ENCODE measurements around the gene DSN1.
"Not testable (repeated sequence)": the region's sequence is repeated elsewhere in the genome, so short reads cannot be mapped to it uniquely, and the experiment has no call there.

DSN1 gene

GRCh38 chr20:36773597-36774390, at the start of gene DSN1:
Gene DSN1, minus strand, starts transcription at chr20:36773763. Its CDS starts 2,305 bp downstream, at chr20:36771458.
- DNase-seq, result peak; percentile 97 to 98

GRCh38 chr20:36823121-36823520, 49.6 kb upstream of the DSN1 start:
- no peak for DNase-seq

GRCh38 chr20:36821964-36822437, 48.4 kb upstream of the DSN1 start:
- DNase-seq, result no peak

- DNase-seq, result no peak
These were observed 47.4 kb upstream of the DSN1 start for GRCh38 chr20:36820928-36821327.

GRCh38 chr20:36820073-36820472, 46.5 kb upstream of the DSN1 start:
- DNase-seq, result no peak

- DNase-seq, result no peak
These were observed 46.1 kb upstream of the DSN1 start for GRCh38 chr20:36819659-36820058.

- DNase-seq, result no peak
These were observed 45.3 kb upstream of the DSN1 start for GRCh38 chr20:36818861-36819260.

- no peak for DNase-seq
These were observed 44.6 kb upstream of the DSN1 start for GRCh38 chr20:36818185-36818584.

- DNase-seq, result no peak
These were observed 43.9 kb upstream of the DSN1 start for GRCh38 chr20:36817496-36817895.

- no peak for DNase-seq
These were observed 42.0 kb upstream of the DSN1 start for GRCh38 chr20:36815454-36816091.

- DNase-seq, result no peak
These were observed 39.3 kb upstream of the DSN1 start for GRCh38 chr20:36812594-36813463.

- DNase-seq, result peak; percentile 61 to 69
These were observed 35.0 kb upstream of the DSN1 start for GRCh38 chr20:36808317-36809257.

- no peak for DNase-seq
These were observed 32.5 kb upstream of the DSN1 start for GRCh38 chr20:36806049-36806448.

GRCh38 chr20:36805396-36805795, 31.8 kb upstream of the DSN1 start:
- no peak for DNase-seq

- DNase-seq, result no peak
These were observed 30.9 kb upstream of the DSN1 start for GRCh38 chr20:36804425-36804824.

GRCh38 chr20:36802326-36803222, 29.0 kb upstream of the DSN1 start:
- DNase-seq, result no peak

GRCh38 chr20:36800410-36800809, 26.8 kb upstream of the DSN1 start:
- no peak for DNase-seq

GRCh38 chr20:36799313-36799712, 25.8 kb upstream of the DSN1 start:
- not testable (repeated sequence) for DNase-seq

GRCh38 chr20:36796875-36797274, 23.3 kb upstream of the DSN1 start:
- no peak for DNase-seq

GRCh38 chr20:36796117-36796516, 22.6 kb upstream of the DSN1 start:
- no peak for DNase-seq

GRCh38 chr20:36795691-36796090, 22.1 kb upstream of the DSN1 start:
- DNase-seq, result no peak

Measured in activated CD4-positive, alpha-beta T cell treated with anti-CD3 and anti-CD28 coated beads for 4 hours (primary cell).